Upper lobe of right lung (tissue), 1 donor: Measurements from ENCODE around the gene MRTFB. TPM values are rescaled to one million over a fixed set of nuclear protein-coding genes. Genes with fewer than 3 reads are reported as not detected.

Experiments
- ATAC-seq: fragments of 200-7000 bp; cut with Tn5 transposase; one replicate; pipeline ENCODE4 v1.9.1; 2020; ENCODE audit warnings: mild to moderate bottlenecking, moderate library complexity
- DNase-seq: peaks from one replicate; pipeline ENCODE4 v3.0.0-alpha.2; 2020
- H3K27ac ChIP-seq: fragments of 200-600 bp; one replicate; pipeline ENCODE4 v1.8.0; 2022
- H3K27me3 ChIP-seq: fragments of 200-600 bp; one replicate; pipeline ENCODE4 v1.8.0; 2022; ENCODE audit warnings: mild to moderate bottlenecking
- H3K36me3 ChIP-seq: fragments of 200-600 bp; one replicate; pipeline ENCODE4 v1.8.0; 2022
- H3K4me1 ChIP-seq: fragments of 200-600 bp; one replicate; pipeline ENCODE4 v1.8.0; 2022
- H3K4me3 ChIP-seq: fragments of 200-600 bp; one replicate; pipeline ENCODE4 v1.8.0; 2022; ENCODE audit warnings: mild to moderate bottlenecking
- H3K9me3 ChIP-seq: fragments of 200-600 bp; one replicate; pipeline ENCODE4 v1.8.0; 2022
- CTCF ChIP-seq: fragments of 200-600 bp; IDR thresholded peaks from one replicate; pipeline ENCODE4 v1.8.0; 2022; ENCODE audit warnings: antibody characterized with exemption
- intact Hi-C: fragments of 100-400 bp; cut with DNase I; formaldehyde crosslinking; loops from one replicate; pipeline ENCODE4 v1.11.0; 2022
- total RNA-seq: library from RNA; stranded (reverse); fragmentation: NEBNext Ultra II Directional; extraction: Animal tissue kit (Norgen Biotek cat#: 25700); gene quantifications from one replicate; pipeline ENCODE4 v1.2.1, GENCODE V29; 2021
- donor health status: DM: no; HTN: yes; CAD: no; lungs with severe emphysema.

Gene MRTFB
- total RNA-seq, 1 donor from 2014 or later: 54.7 TPM

DNA sequence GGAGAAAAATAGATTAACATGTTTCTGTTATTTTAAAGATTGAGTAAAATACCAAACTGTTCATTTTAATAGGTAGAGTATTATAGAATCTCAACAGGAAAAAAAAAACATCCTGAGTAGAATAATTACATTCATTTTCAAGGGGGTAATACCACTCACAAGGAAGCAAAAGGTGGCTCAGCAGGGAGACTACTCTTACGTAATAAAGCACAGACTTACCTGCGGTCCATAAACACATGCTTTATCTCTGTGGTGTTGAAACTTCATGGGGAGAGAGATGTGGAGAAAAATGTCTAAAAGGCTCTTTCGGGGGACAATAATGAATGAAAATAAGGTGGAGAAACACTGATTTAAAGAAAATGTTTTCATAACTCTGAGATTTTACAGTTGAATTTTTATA is 171.7 kb downstream of the MRTFB start:
- H3K27me3 ChIP-seq: no peaks in the 10 kb centered on the region
- TF ChIP-seq CTCF: no peak
- no peak overlapping the region for H3K27ac ChIP-seq
- DNase-seq (no peak), ATAC-seq (no peak)
- no peaks in the 10 kb centered on the region for H3K4me1 ChIP-seq
- no peak overlapping the region for H3K4me3 ChIP-seq
- intact Hi-C loops: loop anchor here (10.0 kb wide), 1 partner anchor 318 kb away; the partner anchor contains the start of gene ERCC4
- peaks cover 71% of the 10 kb centered on the region for H3K36me3 ChIP-seq
- no peaks in the 10 kb centered on the region for H3K9me3 ChIP-seq

GRCh38 chr16:14244196-14245010 is 173.3 kb downstream of the MRTFB start:
- no peak for TF ChIP-seq CTCF
- ATAC-seq (no peak), DNase-seq (no peak)
- Histone ChIP-seq H3K27me3 (no peaks in the 10 kb centered on the region), H3K4me1 (no peaks in the 10 kb centered on the region), H3K4me3 (no peak overlapping the region), H3K27ac (no peak overlapping the region), H3K9me3 (no peaks in the 10 kb centered on the region), H3K36me3 (peaks cover 72% of the 10 kb centered on the region)
- intact Hi-C loops: loop anchor here (10.0 kb wide), 1 partner anchor 320 kb away; the partner anchor contains the start of gene ERCC4

DNA sequence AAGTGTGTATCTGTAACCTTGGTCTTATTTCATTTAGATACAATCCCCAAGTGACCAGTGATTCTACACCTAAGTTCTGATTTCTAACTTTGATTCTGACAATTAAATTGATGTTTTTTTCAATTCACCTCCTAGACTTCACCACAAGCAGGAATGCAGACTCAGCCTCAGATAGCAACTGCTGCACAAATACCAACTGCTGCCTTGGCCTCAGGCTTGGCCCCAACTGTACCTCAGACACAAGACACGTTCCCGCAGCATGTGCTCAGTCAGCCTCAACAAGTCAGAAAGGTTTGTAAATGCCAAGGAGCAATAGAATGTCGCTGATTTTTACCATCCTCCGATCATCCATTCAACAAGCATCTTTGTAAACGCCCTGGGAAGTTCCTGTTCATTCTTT is 177.7 kb downstream of the MRTFB start:
- peaks cover 87% of the 10 kb centered on the region for H3K36me3 ChIP-seq
- no peak for TF ChIP-seq CTCF

GRCh38 chr16:14249291-14250032 is 178.3 kb downstream of the MRTFB start:
- ATAC-seq (peak; percentile 66), DNase-seq (no peak)

More for the DNA sequence above, 177.7 kb downstream of the MRTFB start:
- Histone ChIP-seq H3K4me3 (no peak overlapping the region), H3K4me1 (no peaks in the 10 kb centered on the region), H3K27ac (no peak overlapping the region), H3K9me3 (no peaks in the 10 kb centered on the region), H3K27me3 (no peaks in the 10 kb centered on the region)
- intact Hi-C loops: loop anchor here (10.0 kb wide), 1 partner anchor 324 kb away; the partner anchor contains the start of gene ERCC4
- ATAC-seq: no peak
- DNase-seq: no peak

DNA sequence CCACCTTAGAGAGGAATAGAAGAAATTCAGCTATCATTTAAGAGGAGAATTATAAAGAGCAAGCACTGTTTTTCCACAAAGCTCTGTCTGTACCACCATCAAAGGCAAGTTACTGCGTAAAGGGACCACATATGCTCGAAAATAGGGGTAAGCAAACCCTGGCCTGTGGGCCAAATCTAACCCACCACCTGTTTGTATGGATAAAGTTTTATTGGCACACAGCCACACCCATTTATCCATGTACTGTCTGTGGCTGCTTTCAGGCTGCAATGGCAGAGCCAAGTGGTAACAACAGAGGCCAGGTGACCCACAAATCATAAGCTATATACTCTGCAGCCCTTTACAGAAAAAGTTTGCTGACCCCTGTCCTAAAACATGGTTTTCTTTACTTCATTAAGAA is 180.3 kb downstream of the MRTFB start:
- H3K4me3 ChIP-seq: no peak overlapping the region
- no peak for ATAC-seq
- intact Hi-C loops: no loop called here
- no peaks in the 10 kb centered on the region for H3K4me1 ChIP-seq
- no peak for DNase-seq
- H3K36me3 ChIP-seq: peaks cover 94% of the 10 kb centered on the region
- no peak overlapping the region for H3K27ac ChIP-seq
- no peaks in the 10 kb centered on the region for H3K9me3 ChIP-seq
- no peaks in the 10 kb centered on the region for H3K27me3 ChIP-seq
- no peak for TF ChIP-seq CTCF

More at GRCh38 chr16:14249291-14250032, 178.3 kb downstream of the MRTFB start:
- intact Hi-C loops: loop anchor here (10.0 kb wide), 1 partner anchor 325 kb away; the partner anchor contains the start of gene ERCC4
- Histone ChIP-seq H3K36me3 (peaks cover 94% of the 10 kb centered on the region), H3K4me1 (no peaks in the 10 kb centered on the region), H3K4me3 (no peak overlapping the region), H3K27ac (no peak overlapping the region), H3K9me3 (no peaks in the 10 kb centered on the region), H3K27me3 (no peaks in the 10 kb centered on the region)
- TF ChIP-seq CTCF: peak; percentile 82
